Breast epithelium (tissue), 3 donors: ENCODE results near the gene KLHL12.

Experiments
- CTCF ChIP-seq, 3 donors: fragments of 450-650 bp; IDR thresholded peaks; one replicate each; pipeline ENCODE4 v1.5.1; 2016 to 2017; ENCODE audit warnings: antibody characterized with exemption in 3 of 3, mild to moderate bottlenecking in 3 of 3, moderate library complexity in 3 of 3
- POLR2A ChIP-seq: fragments of 450-650 bp; IDR thresholded peaks from one replicate; pipeline ENCODE4 v1.6.1; 2016; ENCODE audit warnings: antibody characterized with exemption, mild to moderate bottlenecking, moderate library complexity
- POLR2AphosphoS5 ChIP-seq, 3 donors: sonication (generic); formaldehyde crosslinking; IDR thresholded peaks; one replicate each; pipeline ENCODE4 v1.6.1; 2017; ENCODE audit warnings: antibody characterized with exemption in 3 of 3

- TF ChIP-seq CTCF (IDR thresholded peaks at IDR 0.05) (no peak), POLR2AphosphoS5 (IDR thresholded peaks at IDR 0.05) (peak in 1 of 3 donors; percentile 42), POLR2A (no peak)
Measured at GRCh38 chr1:202858331-202858730, 68.7 kb downstream of the KLHL12 start.
